DOHH2 (cell line): ENCODE data around the gene ADAR.
A peak's percentile ranks its signal among the peaks of the same experiment; 100 is the strongest.

Experiments used
- H3F3A ChIP-seq: fragments of 200-600 bp; sonication (generic), shearing (Covaris generic); 2 replicates; pipeline ENCODE4 v1.6.0; 2016; ENCODE audit warnings: antibody characterized with exemption, mild to moderate bottlenecking; ENCODE audit not compliant: control insufficient read depth, insufficient read depth
- H3K27ac ChIP-seq: fragments of 200-600 bp; sonication (generic); 2 replicates; pipeline ENCODE4 v1.5.1; 2014; ENCODE audit warnings: low read depth, mild to moderate bottlenecking, low read length, moderate library complexity
- H3K27me3 ChIP-seq: fragments of 200-600 bp; sonication (generic); 2 replicates; pipeline ENCODE4 v1.6.1; 2014; ENCODE audit warnings: mild to moderate bottlenecking, low read length, mixed read lengths; ENCODE audit not compliant: control insufficient read depth
- H3K36me3 ChIP-seq: fragments of 200-600 bp; sonication (generic); 2 replicates; pipeline ENCODE4 v1.6.1; 2014; ENCODE audit warnings: mild to moderate bottlenecking, low read length, moderate library complexity, mixed read lengths; ENCODE audit not compliant: control insufficient read depth
- H3K4me1 ChIP-seq: fragments of 200-600 bp; sonication (generic); 2 replicates; pipeline ENCODE4 v1.6.1; 2014; ENCODE audit warnings: mild to moderate bottlenecking, low read length, mixed read lengths; ENCODE audit not compliant: control insufficient read depth
- H3K4me2 ChIP-seq: fragments of 200-600 bp; sonication (generic); 2 replicates; pipeline ENCODE4 v1.6.0; 2014; ENCODE audit warnings: mild to moderate bottlenecking, low read length, moderate library complexity
- H3K4me3 ChIP-seq: fragments of 200-600 bp; sonication (generic); 2 replicates; pipeline ENCODE4 v1.5.1; 2014; ENCODE audit warnings: mild to moderate bottlenecking, low read length, mixed read lengths
- H3K79me2 ChIP-seq: fragments of 200-600 bp; sonication (generic); 2 replicates; pipeline ENCODE4 v1.6.1; 2014; ENCODE audit warnings: mild to moderate bottlenecking, low read length, mixed read lengths; ENCODE audit not compliant: control insufficient read depth
- H3K9me2 ChIP-seq: fragments of 200-600 bp; sonication (generic); replicated peaks from 2 replicates; pipeline ENCODE4 v1.6.1; 2014; ENCODE audit warnings: mild to moderate bottlenecking, low read length, mixed read lengths; ENCODE audit not compliant: control insufficient read depth
- H3K9me3 ChIP-seq: fragments of 200-600 bp; sonication (generic); 2 replicates; pipeline ENCODE4 v1.6.1; 2014; ENCODE audit warnings: antibody characterized with exemption, low read length, mixed read lengths; ENCODE audit not compliant: control insufficient read depth, insufficient read depth
- H4K20me1 ChIP-seq: fragments of 200-600 bp; sonication (generic); 2 replicates; pipeline ENCODE4 v1.6.0; 2014; ENCODE audit warnings: low read depth, mild to moderate bottlenecking, antibody characterized with exemption, low read length, moderate library complexity; ENCODE audit not compliant: control insufficient read depth, insufficient read depth
- CTCF ChIP-seq: fragments of 200-600 bp; sonication (generic); IDR thresholded peaks from one replicate; pipeline ENCODE4 v1.5.1; 2014; ENCODE audit warnings: antibody characterized with exemption, mild to moderate bottlenecking, low read depth, low read length; ENCODE audit not compliant: poor library complexity, severe bottlenecking
- EZH2phosphoT487 ChIP-seq: fragments of 200-600 bp; sonication (generic); IDR thresholded peaks from 2 replicates; pipeline ENCODE4 v1.6.1; 2017; ENCODE audit warnings: borderline replicate concordance, mild to moderate bottlenecking, antibody characterized with exemption, low read length, moderate library complexity, mixed read lengths

ADAR gene

GRCh38 chr1:154579374-154579773 lies 28.6 kb downstream of the ADAR start:
- no peaks in the 10 kb centered on the region for H3K27me3 ChIP-seq
- no peaks in the 10 kb centered on the region for H4K20me1 ChIP-seq

GRCh38 chr1:154578058-154578418 lies 29.9 kb downstream of the ADAR start:
- peak overlapping the region; percentile 20; the same call in 1 of the 2 replicates for H3K4me2 ChIP-seq
- peaks cover 67% of the 10 kb centered on the region for H3K4me1 ChIP-seq
- peaks cover 18% of the 10 kb centered on the region for H3F3A ChIP-seq
- H3K9me3 ChIP-seq, result no peaks in the 10 kb centered on the region
- H3K27me3 ChIP-seq, result no peaks in the 10 kb centered on the region
- peaks cover 70% of the 10 kb centered on the region for H3K36me3 ChIP-seq
- H3K27ac ChIP-seq, result peak overlapping the region; percentile 90; the same call in 1 of the 2 replicates
- H3K9me2 ChIP-seq, result no peaks in the 10 kb centered on the region
- no peak for TF ChIP-seq CTCF
- TF ChIP-seq EZH2phosphoT487, result no peak
- no peak overlapping the region for H3K4me3 ChIP-seq
- H3K79me2 ChIP-seq, result no peaks in the 10 kb centered on the region
- H4K20me1 ChIP-seq, result no peaks in the 10 kb centered on the region

More at GRCh38 chr1:154579374-154579773, 28.6 kb downstream of the ADAR start:
- Histone ChIP-seq H3K4me3 (no peak overlapping the region), H3K4me2 (no peak overlapping the region), H3K36me3 (peaks cover 84% of the 10 kb centered on the region), H3K27ac (no peak overlapping the region), H3K79me2 (no peaks in the 10 kb centered on the region), H3K9me3 (no peaks in the 10 kb centered on the region), H3F3A (peaks cover 14% of the 10 kb centered on the region), H3K4me1 (peaks cover 59% of the 10 kb centered on the region), H3K9me2 (no peaks in the 10 kb centered on the region)
- no peak for TF ChIP-seq CTCF
- no peak for TF ChIP-seq EZH2phosphoT487

- H3K4me2 ChIP-seq, result peak overlapping the region; percentile 74; the same call in 1 of the 2 replicates
- no peaks in the 10 kb centered on the region for H3K79me2 ChIP-seq
- peaks cover 70% of the 10 kb centered on the region for H3K4me1 ChIP-seq
- H3K27me3 ChIP-seq, result no peaks in the 10 kb centered on the region
- H3K9me3 ChIP-seq, result no peaks in the 10 kb centered on the region
- H3K36me3 ChIP-seq, result peaks cover 65% of the 10 kb centered on the region
- TF ChIP-seq EZH2phosphoT487 (no peak), CTCF (no peak)
- H3F3A ChIP-seq, result peaks cover 18% of the 10 kb centered on the region
- peak overlapping the region; percentile 90; the same call in 1 of the 2 replicates for H3K27ac ChIP-seq
- no peaks in the 10 kb centered on the region for H4K20me1 ChIP-seq
- H3K4me3 ChIP-seq, result no peak overlapping the region
- no peaks in the 10 kb centered on the region for H3K9me2 ChIP-seq
Measured at GRCh38 chr1:154577346-154578057, 30.5 kb downstream of the ADAR start.
